Central memory CD8-positive, alpha-beta T cell (primary cell): ENCODE data around the gene SUMO1.
"Not testable (repeated sequence)": the region's sequence is repeated elsewhere in the genome, so short reads cannot be mapped to it uniquely, and the experiment has no call there.

Experiments used
- ATAC-seq: fragments of 150-1000 bp; cut with Tn5 transposase; replicated peaks from 2 replicates; pipeline ENCODE4 v1.10.0; 2022; ENCODE audit warnings: mild to moderate bottlenecking, moderate FRiP score, moderate number of reproducible peaks; ENCODE audit not compliant: poor library complexity, severe bottlenecking; ENCODE audit errors: extremely low read depth
- DNase-seq, 2 donors: peaks; one replicate each; pipeline ENCODE4 v3.0.0; 2021; ENCODE audit warnings: low spot score in 2 of 2
- H3K27ac Mint-ChIP-seq: one replicate; pipeline ENCODE4 v1.8.0; 2022; ENCODE audit warnings: low read depth, mild to moderate bottlenecking, moderate library complexity, mixed read lengths
- H3K27me3 Mint-ChIP-seq: one replicate; pipeline ENCODE4 v1.8.0; 2022; ENCODE audit warnings: mixed read lengths
- H3K36me3 Mint-ChIP-seq: one replicate; pipeline ENCODE4 v1.8.0; 2022; ENCODE audit warnings: mild to moderate bottlenecking, moderate library complexity, mixed read lengths; ENCODE audit not compliant: insufficient read depth
- H3K4me1 Mint-ChIP-seq: one replicate; pipeline ENCODE4 v1.8.0; 2022; ENCODE audit warnings: mixed read lengths
- H3K4me3 Mint-ChIP-seq: one replicate; pipeline ENCODE4 v1.8.0; 2022; ENCODE audit warnings: mild to moderate bottlenecking, moderate library complexity, mixed read lengths
- H3K9me3 Mint-ChIP-seq: one replicate; pipeline ENCODE4 v1.8.0; 2022; ENCODE audit warnings: mixed read lengths

Gene SUMO1

DNA sequence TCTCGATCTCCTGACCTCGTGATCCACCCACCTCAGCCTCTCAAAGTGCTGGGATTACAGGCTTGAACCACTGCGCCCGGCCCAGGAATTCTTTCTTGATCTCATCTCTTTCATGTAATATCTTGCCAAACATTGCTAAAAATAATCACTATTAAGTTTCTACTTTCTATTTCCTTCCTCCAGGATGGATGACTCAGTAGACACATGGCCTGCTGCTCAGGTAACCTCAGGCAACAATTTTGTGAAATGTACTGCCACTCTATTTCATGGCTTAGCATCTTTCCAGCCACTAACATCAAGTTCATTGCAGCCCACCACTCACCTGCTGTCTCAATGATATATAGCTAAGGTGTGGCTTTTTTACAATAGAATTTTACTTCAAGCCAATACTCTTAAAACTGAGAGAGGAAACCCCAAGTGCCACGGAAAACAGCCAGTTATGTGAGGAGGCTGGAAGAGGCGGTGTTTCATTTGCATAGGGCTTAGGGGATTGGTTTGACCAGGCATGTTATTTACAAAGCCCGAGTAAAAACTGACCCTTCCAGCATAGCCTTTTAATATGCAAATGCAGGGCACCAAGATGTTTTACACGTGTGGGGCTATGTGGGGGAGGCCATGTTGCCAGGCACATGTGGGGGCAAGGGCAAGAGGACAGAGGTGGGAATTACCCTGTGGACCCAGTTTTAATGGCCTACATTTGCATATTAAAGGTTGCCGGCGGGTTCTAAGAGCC, 11.3 kb upstream of the SUMO1 start:
- no peaks in the 10 kb centered on the region for H3K9me3 Mint-ChIP-seq
- no peaks in the 10 kb centered on the region for H3K4me1 Mint-ChIP-seq
- H3K27me3 Mint-ChIP-seq: peaks cover 18% of the 10 kb centered on the region
- no peak overlapping the region for H3K27ac Mint-ChIP-seq
- ATAC-seq (no peak), DNase-seq (no peak)
- H3K4me3 Mint-ChIP-seq: no peak overlapping the region
- no peaks in the 10 kb centered on the region for H3K36me3 Mint-ChIP-seq

DNA sequence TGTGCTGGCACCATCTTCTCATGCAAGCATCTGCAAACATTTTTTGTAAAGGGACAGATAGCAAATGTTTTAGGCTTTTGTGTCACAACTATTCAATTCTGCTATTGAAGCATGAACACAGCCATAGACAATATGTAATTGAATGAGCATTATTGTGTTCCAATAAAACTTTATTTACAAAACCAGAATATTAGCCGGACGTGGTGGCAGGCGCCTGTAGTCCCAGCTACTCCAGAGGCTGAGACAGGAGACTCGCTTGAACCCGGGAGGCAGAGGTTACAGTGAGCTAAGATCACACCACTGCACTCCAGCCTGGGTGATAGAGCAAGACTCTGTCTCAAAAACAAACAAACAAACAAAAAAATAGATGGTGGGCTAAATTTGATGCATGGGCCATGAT, 9.3 kb upstream of the SUMO1 start:
- ATAC-seq, DNase-seq, H3K9me3 Mint-ChIP-seq, H3K36me3 Mint-ChIP-seq, H3K4me3 Mint-ChIP-seq, H3K27ac Mint-ChIP-seq, H3K4me1 Mint-ChIP-seq: not testable (repeated sequence)
- H3K27me3 Mint-ChIP-seq: peaks cover 18% of the 10 kb centered on the region

DNA sequence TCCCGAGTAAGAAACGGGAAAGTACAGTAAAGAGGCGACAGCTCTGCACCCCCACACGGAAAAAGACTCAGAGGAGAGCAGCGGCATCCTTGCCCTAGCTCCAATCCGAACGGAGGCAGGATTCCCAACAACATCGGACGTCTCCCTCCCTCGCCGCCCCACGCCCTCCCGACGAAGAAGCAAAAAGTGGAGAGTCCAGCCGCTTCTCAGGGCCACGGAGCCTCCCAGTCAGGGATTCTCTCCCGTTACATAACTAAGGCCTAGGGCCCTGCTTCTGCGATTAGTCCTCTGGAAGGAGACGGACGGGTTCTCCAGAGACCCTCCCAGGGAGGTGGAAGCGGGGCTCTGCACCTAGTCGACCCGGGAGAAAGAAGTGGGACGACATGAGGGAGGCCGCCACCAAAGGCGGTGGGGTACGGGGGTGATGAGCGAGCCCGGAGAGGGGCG, 587 bp downstream of the SUMO1 start:
- Mint-ChIP-seq H3K4me3 (peak overlapping the region; percentile 98), H3K36me3 (peaks cover 10% of the 10 kb centered on the region), H3K9me3 (no peaks in the 10 kb centered on the region), H3K27me3 (no peaks in the 10 kb centered on the region), H3K27ac (peak overlapping the region; percentile 97), H3K4me1 (peaks cover 37% of the 10 kb centered on the region)
- ATAC-seq: peak; percentile 45
- DNase-seq: peak in 1 of 2 donors; percentile 19

DNA sequence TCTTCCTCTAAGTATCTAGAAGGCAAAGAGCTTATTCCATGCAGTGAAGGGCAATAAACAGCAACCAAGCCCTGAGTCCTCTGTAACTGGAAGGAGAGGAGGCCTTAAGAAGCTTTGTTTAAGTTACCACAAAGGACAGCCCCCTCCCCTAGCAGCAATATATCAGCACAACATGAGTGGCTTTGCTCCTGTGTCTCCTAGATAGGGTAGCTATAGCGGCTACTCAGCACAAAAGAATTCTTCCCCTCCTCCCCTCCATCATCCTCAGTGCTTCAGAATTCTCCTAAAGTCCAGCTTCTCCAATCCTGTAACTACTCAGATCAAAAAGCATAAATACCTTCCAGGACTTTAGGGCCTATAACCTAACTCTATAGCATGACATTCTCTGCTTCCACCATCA, 16.5 kb downstream of the SUMO1 start:
- Mint-ChIP-seq H3K9me3 (no peaks in the 10 kb centered on the region), H3K27ac (no peak overlapping the region), H3K36me3 (peaks cover 34% of the 10 kb centered on the region), H3K4me1 (peaks cover 52% of the 10 kb centered on the region), H3K27me3 (no peaks in the 10 kb centered on the region), H3K4me3 (no peak overlapping the region)
- DNase-seq (no peak), ATAC-seq (no peak)

DNA sequence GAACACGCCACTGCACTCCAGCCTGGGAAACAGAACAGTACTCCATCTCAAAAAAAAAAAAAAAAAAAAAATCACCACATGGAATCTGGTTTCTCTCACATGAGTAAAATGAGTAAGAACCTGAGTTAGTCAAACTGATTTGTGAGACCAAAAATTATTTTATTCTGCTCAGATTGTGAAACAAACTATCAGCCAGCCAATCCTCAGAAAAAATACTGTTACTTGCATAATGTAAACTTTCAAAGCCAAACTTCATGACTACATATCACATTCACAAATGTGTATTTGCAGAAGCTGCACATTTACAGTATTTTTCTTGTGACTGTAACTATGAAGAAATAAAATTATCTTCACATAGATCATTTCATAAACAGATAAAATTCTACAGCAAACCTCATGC, 23.2 kb downstream of the SUMO1 start:
- peaks cover 59% of the 10 kb centered on the region for H3K36me3 Mint-ChIP-seq
- no peak for ATAC-seq
- DNase-seq: no peak
- H3K4me1 Mint-ChIP-seq: peaks cover 11% of the 10 kb centered on the region
- no peaks in the 10 kb centered on the region for H3K27me3 Mint-ChIP-seq
- no peak overlapping the region for H3K27ac Mint-ChIP-seq
- no peak overlapping the region for H3K4me3 Mint-ChIP-seq
- H3K9me3 Mint-ChIP-seq: no peaks in the 10 kb centered on the region

DNA sequence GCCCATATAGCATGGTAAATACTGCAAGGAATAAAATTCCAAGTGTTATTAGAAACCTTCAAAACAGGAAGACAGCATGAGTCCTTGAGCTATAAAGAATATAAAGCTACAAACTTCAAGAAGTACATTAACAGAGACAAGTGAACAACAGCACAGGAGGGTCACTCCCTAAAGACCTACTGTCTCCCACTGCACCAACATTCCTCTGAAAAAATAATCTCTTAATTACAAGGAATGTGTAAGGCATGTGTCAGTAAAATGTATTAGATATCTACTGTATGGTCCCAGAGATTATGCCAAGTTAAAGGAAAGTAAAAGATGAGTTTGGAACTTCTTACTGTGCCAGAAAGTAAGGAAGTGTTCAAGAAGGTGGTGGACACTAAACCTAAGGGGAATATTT, 29.9 kb downstream of the SUMO1 start:
- no peak for DNase-seq
- H3K4me3 Mint-ChIP-seq: no peak overlapping the region
- no peaks in the 10 kb centered on the region for H3K27me3 Mint-ChIP-seq
- H3K36me3 Mint-ChIP-seq: peaks cover 63% of the 10 kb centered on the region
- no peak for ATAC-seq
- no peak overlapping the region for H3K27ac Mint-ChIP-seq
- H3K4me1 Mint-ChIP-seq: no peaks in the 10 kb centered on the region
- no peaks in the 10 kb centered on the region for H3K9me3 Mint-ChIP-seq

DNA sequence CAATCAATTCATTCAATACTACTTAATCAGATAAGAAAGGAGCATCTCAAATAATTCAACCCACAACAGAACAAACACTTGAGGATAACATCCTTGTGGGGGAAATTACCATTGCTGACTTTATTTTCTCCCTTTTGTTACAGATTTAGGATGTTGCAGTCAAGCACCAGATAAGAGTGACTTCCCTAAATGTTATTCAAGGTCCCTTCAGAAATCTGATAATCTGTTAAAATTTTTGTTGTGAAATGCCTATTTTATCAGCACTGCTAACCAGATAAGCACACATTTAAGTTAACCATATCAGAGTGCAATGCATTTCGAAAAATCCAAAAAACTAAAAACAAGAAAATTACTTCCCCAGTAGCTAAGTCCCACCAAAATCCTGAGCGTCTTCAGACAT, 33.5 kb downstream of the SUMO1 start:
- Mint-ChIP-seq H3K27ac (no peak overlapping the region), H3K36me3 (peaks cover 39% of the 10 kb centered on the region), H3K4me1 (no peaks in the 10 kb centered on the region), H3K27me3 (no peaks in the 10 kb centered on the region), H3K4me3 (no peak overlapping the region), H3K9me3 (no peaks in the 10 kb centered on the region)
- DNase-seq (no peak), ATAC-seq (no peak)

DNA sequence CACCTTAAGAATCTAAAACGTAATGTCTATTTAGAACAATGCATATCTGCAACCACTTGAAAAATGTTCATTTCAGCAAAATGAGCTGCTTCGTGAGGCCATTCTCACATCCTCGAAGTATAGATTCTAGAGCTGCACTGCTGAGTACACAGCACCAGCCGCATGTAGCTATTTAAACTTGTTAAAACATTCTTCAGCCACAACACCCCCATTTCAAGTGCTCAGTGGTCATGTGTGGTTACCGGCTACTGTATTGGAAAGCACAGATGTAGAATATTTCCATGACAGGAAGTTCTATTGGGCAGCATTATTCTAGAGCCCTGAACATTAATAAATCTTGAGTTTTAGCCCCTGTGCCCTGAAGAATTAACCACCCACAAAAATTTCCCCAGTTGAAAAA, 35.0 kb downstream of the SUMO1 start:
- H3K9me3 Mint-ChIP-seq: no peaks in the 10 kb centered on the region
- no peak overlapping the region for H3K4me3 Mint-ChIP-seq
- no peaks in the 10 kb centered on the region for H3K4me1 Mint-ChIP-seq
- H3K27ac Mint-ChIP-seq: no peak overlapping the region
- DNase-seq (no peak), ATAC-seq (no peak)
- peaks cover 30% of the 10 kb centered on the region for H3K36me3 Mint-ChIP-seq
- H3K27me3 Mint-ChIP-seq: no peaks in the 10 kb centered on the region

DNA sequence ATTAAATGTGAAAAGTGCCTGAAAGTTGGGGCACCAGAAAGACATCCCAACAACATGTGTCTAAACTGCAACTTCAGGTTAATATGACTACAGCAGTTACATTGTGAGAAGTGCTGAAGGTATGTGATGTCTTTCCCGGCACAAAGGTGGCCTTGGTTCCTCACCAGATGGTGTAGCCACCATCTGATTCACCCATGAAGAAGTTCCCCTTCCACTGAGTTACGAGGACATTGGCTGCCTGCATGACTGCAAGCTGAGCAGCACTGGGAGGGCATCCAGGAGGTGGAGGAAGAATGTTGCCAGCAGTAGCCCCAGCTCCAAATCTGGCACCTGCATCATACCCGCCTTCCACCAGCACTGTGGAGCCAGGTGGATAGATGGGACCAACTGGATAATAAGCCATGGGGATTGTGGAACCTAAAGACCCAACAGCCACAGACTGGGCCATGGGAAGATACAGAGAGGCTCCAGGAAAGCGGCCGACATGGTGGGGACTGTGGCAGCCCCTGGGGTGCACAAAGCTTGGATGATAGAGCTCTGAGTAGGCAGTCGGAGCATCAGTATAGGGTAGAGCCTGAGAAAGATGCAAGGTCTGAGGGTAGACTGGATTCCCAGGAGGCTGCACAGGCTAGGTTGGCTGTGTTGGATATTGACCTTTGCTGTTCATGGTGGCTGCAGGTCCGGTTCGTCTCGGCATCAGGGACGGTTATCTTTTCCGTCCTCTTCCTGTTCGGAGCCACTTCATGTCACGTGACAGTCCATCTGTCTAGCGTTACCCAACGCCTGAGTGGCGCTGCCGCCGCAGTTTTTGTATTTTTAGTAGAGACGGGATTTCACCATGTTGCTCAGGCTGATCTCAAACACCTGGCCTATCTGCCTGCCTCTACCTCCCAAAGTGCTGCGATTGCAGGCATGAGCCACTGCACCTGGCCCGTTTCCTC, 36.9 kb downstream of the SUMO1 start:
- DNase-seq: no peak
- no peaks in the 10 kb centered on the region for H3K9me3 Mint-ChIP-seq

DNA sequence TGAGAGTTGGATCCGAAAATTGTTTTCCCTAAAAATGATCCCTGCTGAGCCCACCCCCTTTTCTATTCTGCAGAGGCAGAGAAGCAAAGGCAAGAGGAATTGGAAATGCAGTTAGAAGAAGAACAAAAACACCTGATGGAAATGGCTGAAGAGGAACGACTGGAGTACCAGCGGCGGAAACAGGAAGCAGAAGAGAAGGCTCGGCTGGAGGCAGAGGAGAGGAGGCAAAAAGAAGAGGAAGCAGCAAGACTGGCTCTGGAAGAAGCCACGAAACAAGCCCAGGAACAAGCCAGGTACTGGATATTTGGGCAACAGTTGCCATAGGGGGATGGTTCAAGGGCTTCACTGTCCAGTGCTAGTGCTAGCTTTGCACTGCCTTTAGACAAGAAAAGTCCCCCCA, 41.7 kb downstream of the SUMO1 start:
- Mint-ChIP-seq H3K4me1 (no peaks in the 10 kb centered on the region), H3K4me3 (no peak overlapping the region), H3K36me3 (peaks cover 3% of the 10 kb centered on the region), H3K27me3 (peaks cover 10% of the 10 kb centered on the region), H3K27ac (no peak overlapping the region), H3K9me3 (no peaks in the 10 kb centered on the region)
- DNase-seq: no peak
- ATAC-seq: no peak

More for the DNA sequence above, 36.9 kb downstream of the SUMO1 start:
- Mint-ChIP-seq H3K27ac (no peak overlapping the region), H3K4me1 (no peaks in the 10 kb centered on the region), H3K4me3 (no peak overlapping the region), H3K36me3 (peaks cover 19% of the 10 kb centered on the region), H3K27me3 (peaks cover 7% of the 10 kb centered on the region)
- ATAC-seq: no peak

DNA sequence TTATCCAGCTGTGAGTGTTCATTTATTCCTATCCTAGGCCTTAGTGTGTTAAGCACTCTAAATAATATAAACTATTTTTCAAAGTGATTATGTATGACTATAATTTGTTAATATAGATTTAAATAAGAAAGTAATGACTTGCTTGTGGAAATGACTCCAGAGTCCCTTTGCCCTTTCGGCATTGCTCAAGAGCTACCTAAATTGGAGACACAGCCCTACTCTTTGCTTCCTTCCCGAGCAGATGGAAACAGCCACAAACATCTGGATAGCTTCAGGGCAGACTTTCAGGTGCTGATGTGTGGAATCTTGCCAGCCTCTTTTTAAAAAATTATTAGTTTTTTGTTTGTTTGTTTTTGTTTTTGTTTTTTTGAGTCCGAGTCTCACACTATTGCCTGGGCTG, 44.0 kb downstream of the SUMO1 start:
- DNase-seq: no peak
- H3K27ac Mint-ChIP-seq: no peak overlapping the region
- H3K9me3 Mint-ChIP-seq: no peaks in the 10 kb centered on the region
- no peak for ATAC-seq
- no peaks in the 10 kb centered on the region for H3K36me3 Mint-ChIP-seq
- no peak overlapping the region for H3K4me3 Mint-ChIP-seq
- H3K4me1 Mint-ChIP-seq: no peaks in the 10 kb centered on the region
- peaks cover 31% of the 10 kb centered on the region for H3K27me3 Mint-ChIP-seq

DNA sequence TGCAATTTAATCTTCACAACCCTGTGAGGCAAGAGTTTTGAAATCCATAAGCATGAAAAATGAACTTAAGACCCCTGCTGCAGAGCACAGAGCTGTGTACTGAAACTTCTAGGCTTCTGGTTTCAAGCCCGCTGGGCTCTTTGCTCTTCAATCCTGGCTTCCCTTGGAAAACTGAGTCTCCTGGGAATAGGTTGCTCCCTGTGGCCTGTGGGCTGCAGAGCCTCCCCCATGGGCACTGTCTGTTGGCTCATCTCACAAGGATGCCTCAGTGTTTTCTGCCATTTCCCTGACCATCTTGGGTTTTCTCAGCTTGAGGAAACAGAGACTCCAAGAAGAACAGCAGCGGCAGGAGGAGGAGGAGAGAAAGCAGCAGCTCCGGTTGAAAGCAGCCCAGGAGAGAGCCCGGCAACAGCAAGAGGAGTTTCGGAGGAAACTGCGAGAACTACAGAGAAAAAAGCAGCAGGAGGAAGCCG, 44.5 kb downstream of the SUMO1 start:
- DNase-seq: no peak
- Mint-ChIP-seq H3K9me3 (no peaks in the 10 kb centered on the region), H3K27me3 (peaks cover 32% of the 10 kb centered on the region), H3K4me3 (no peak overlapping the region), H3K36me3 (no peaks in the 10 kb centered on the region), H3K27ac (no peak overlapping the region), H3K4me1 (no peaks in the 10 kb centered on the region)
- no peak for ATAC-seq

DNA sequence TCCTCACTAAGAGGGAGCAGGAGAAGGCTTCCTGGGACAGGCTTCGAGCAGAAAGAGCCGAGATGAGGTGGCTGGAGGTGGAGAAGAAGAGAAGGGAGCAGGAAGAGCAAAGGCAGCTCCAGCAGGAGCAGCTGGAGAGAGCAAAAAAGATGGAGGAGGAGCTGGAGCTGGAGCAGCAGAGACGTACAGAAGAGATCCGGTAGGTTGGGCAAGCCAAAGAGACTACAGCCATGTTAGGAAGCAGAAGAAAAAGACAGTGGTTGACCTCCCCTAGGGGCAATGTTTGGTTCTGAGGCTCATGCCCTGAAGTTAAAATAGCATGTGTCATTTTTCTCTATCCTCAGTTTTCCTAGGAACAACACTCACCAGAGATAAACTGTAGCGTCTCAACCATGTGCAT, 45.1 kb downstream of the SUMO1 start:
- Mint-ChIP-seq H3K27ac (no peak overlapping the region), H3K27me3 (peaks cover 38% of the 10 kb centered on the region), H3K4me1 (no peaks in the 10 kb centered on the region), H3K36me3 (no peaks in the 10 kb centered on the region), H3K9me3 (no peaks in the 10 kb centered on the region), H3K4me3 (no peak overlapping the region)
- ATAC-seq (no peak), DNase-seq (no peak)
